Neural cell (in vitro differentiated cells): ENCODE measurements around the gene DCAF7. TPM values are rescaled to one million over a fixed set of nuclear protein-coding genes. Genes with fewer than 3 reads are reported as not detected.

Source experiments
- H2AFZ ChIP-seq: fragments of 200-600, 300-800 bp; sonication (generic), shearing (Covaris generic); 2 replicates; pipeline ENCODE4 v1.6.0; 2014; ENCODE audit warnings: low read depth, mild to moderate bottlenecking, antibody characterized with exemption, low read length, moderate library complexity
- H3F3A ChIP-seq: fragments of 200-600 bp; shearing (Covaris generic); 2 replicates; pipeline ENCODE4 v1.6.1; 2016; ENCODE audit warnings: mild to moderate bottlenecking, moderate library complexity, mixed read lengths, antibody characterized with exemption, low read length; ENCODE audit not compliant: insufficient read depth, poor library complexity, severe bottlenecking
- H3K27ac ChIP-seq: fragments of 200-600, 300-800 bp; sonication (generic), shearing (Covaris generic); 2 replicates; pipeline ENCODE4 v1.5.1; 2014; ENCODE audit warnings: mild to moderate bottlenecking, low read length, moderate library complexity
- H3K27me3 ChIP-seq: fragments of 300-800, 200-600 bp; sonication (generic), shearing (Covaris generic); 2 replicates; pipeline ENCODE4 v1.6.0; 2014; ENCODE audit warnings: mild to moderate bottlenecking, low read depth, low read length, moderate library complexity; ENCODE audit not compliant: insufficient read depth
- H3K36me3 ChIP-seq: fragments of 300-800, 200-600 bp; sonication (generic), shearing (Covaris generic); 2 replicates; pipeline ENCODE4 v1.5.1; 2014; ENCODE audit warnings: mild to moderate bottlenecking, antibody characterized with exemption, low read length, moderate library complexity; ENCODE audit not compliant: insufficient read depth
- H3K4me2 ChIP-seq: fragments of 300-800, 200-600 bp; sonication (generic), shearing (Covaris generic); 2 replicates; pipeline ENCODE4 v1.6.0; 2014; ENCODE audit warnings: mild to moderate bottlenecking, low read length
- H3K4me3 ChIP-seq: fragments of 300-800, 200-600 bp; sonication (generic), shearing (Covaris generic); 2 replicates; pipeline ENCODE4 v1.5.1; 2014; ENCODE audit warnings: mild to moderate bottlenecking, low read length, moderate library complexity
- H3K79me2 ChIP-seq: fragments of 200-600 bp; shearing (Covaris generic); replicated peaks from 2 replicates; pipeline ENCODE4 v1.6.0; 2014; ENCODE audit warnings: mild to moderate bottlenecking, low read length, moderate library complexity; ENCODE audit not compliant: insufficient read depth
- H3K9ac ChIP-seq: fragments of 300-800, 200-600 bp; sonication (generic), shearing (Covaris generic); 2 replicates; pipeline ENCODE4 v1.6.1; 2016; ENCODE audit warnings: mild to moderate bottlenecking, low read length, mixed read lengths
- H3K9me2 ChIP-seq: fragments of 200-600 bp; shearing (Covaris generic); 2 replicates; pipeline ENCODE4 v1.6.1; 2016; ENCODE audit warnings: mild to moderate bottlenecking, low read length, mixed read lengths; ENCODE audit not compliant: insufficient read depth
- H3K9me3 ChIP-seq: fragments of 200-600, 300-800 bp; sonication (generic), shearing (Covaris generic); 2 replicates; pipeline ENCODE4 v1.6.1; 2016; ENCODE audit warnings: mild to moderate bottlenecking, mixed run types, low read length, moderate library complexity, mixed read lengths
- H4K20me1 ChIP-seq: fragments of 200-600 bp; shearing (Covaris generic); 2 replicates; pipeline ENCODE4 v1.6.1; 2016; ENCODE audit warnings: mild to moderate bottlenecking, mixed run types; ENCODE audit not compliant: insufficient read depth
- EP300 ChIP-seq: fragments of 450-650 bp; conservative IDR thresholded peaks from 2 replicates; pipeline ENCODE4 v1.6.1; 2014; ENCODE audit warnings: antibody characterized with exemption, mild to moderate bottlenecking, moderate library complexity; ENCODE audit not compliant: poor library complexity, severe bottlenecking
- EZH2 ChIP-seq: fragments of 200-600, 300-800 bp; shearing (Covaris generic), sonication (generic); IDR thresholded peaks from 2 replicates; pipeline ENCODE4 v1.6.1; 2014; ENCODE audit warnings: antibody characterized with exemption, low read length, borderline replicate concordance, mild to moderate bottlenecking; ENCODE audit not compliant: insufficient read depth, poor library complexity, severe bottlenecking
- MXI1 ChIP-seq: fragments of 450-650 bp; conservative IDR thresholded peaks from 2 replicates; pipeline ENCODE4 v1.6.1; 2014; ENCODE audit warnings: antibody characterized with exemption, mild to moderate bottlenecking; ENCODE audit not compliant: poor library complexity, severe bottlenecking
- POLR2AphosphoS5 ChIP-seq: IDR thresholded peaks from 2 replicates; pipeline ENCODE4 v1.6.1; 2012
- RAD21 ChIP-seq: fragments of 450-650 bp; conservative IDR thresholded peaks from 2 replicates; pipeline ENCODE4 v1.6.1; 2014; ENCODE audit warnings: antibody characterized with exemption, mild to moderate bottlenecking, moderate library complexity
- SMC3 ChIP-seq: fragments of 450-650 bp; conservative IDR thresholded peaks from 2 replicates; pipeline ENCODE4 v1.6.1; 2014; ENCODE audit warnings: antibody characterized with exemption, mild to moderate bottlenecking, moderate library complexity; ENCODE audit not compliant: poor library complexity
- TAF1 ChIP-seq: IDR thresholded peaks from 2 replicates; pipeline ENCODE4 v1.6.1; 2012; ENCODE audit warnings: low read depth
- polyA plus RNA-seq: library from polyadenylated mRNA; depleted of rRNA; stranded (reverse); fragments of >200 nt; gene quantifications from 2 replicates; pipeline ENCODE4 v1.2.3, GENCODE V29; 2014
- TF ChIP-seq, protein P1 (sequence below): IDR thresholded peaks from 2 replicates; pipeline ENCODE4 v1.6.1; 2012; ENCODE audit warnings: borderline replicate concordance
- TF ChIP-seq, protein P2 (sequence below): fragments of 450-650 bp; IDR thresholded peaks from 2 replicates; pipeline ENCODE4 v1.5.1; 2014; ENCODE audit warnings: antibody characterized with exemption, mild to moderate bottlenecking, moderate library complexity; ENCODE audit not compliant: poor library complexity, severe bottlenecking

Gene DCAF7
- polyA plus RNA-seq, 1 donor from 2014 or later = 35.3 TPM

DNA sequence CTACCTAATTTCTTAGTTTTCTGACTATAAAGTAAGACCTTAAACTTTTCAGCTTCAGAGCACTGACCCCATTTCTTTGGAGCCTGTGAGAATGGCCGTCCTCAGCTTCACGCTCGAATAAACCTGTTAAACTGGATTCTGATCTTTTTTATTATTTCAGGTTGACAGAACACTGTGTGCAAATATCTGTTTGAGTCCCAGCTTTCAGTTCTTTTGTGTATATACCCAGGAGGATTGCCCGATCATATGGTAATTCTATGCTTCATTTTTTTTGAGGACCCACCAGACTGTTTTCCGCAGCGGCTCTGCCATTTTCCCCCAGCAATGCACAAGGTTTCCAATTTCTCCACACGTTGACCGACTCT lies 47.0 kb upstream of the DCAF7 start:
- Histone ChIP-seq H3K27me3 (peaks cover 3% of the 10 kb centered on the region), H3K9me3 (no peaks in the 10 kb centered on the region), H3K9me2 (no peaks in the 10 kb centered on the region), H4K20me1 (no peaks in the 10 kb centered on the region), H3K27ac (no peak overlapping the region), H3K9ac (no peak overlapping the region), H3F3A (no peaks in the 10 kb centered on the region), H3K36me3 (no peaks in the 10 kb centered on the region), H2AFZ (no peak overlapping the region), H3K79me2 (no peaks in the 10 kb centered on the region), H3K4me3 (no peak overlapping the region), H3K4me2 (no peak overlapping the region)
- TF ChIP-seq MXI1 (no peak), SMC3 (no peak), RAD21 (no peak), TAF1 (no peak), POLR2AphosphoS5 (no peak), EP300 (no peak), EZH2 (no peak)
- TF ChIP-seq, protein P1, sequence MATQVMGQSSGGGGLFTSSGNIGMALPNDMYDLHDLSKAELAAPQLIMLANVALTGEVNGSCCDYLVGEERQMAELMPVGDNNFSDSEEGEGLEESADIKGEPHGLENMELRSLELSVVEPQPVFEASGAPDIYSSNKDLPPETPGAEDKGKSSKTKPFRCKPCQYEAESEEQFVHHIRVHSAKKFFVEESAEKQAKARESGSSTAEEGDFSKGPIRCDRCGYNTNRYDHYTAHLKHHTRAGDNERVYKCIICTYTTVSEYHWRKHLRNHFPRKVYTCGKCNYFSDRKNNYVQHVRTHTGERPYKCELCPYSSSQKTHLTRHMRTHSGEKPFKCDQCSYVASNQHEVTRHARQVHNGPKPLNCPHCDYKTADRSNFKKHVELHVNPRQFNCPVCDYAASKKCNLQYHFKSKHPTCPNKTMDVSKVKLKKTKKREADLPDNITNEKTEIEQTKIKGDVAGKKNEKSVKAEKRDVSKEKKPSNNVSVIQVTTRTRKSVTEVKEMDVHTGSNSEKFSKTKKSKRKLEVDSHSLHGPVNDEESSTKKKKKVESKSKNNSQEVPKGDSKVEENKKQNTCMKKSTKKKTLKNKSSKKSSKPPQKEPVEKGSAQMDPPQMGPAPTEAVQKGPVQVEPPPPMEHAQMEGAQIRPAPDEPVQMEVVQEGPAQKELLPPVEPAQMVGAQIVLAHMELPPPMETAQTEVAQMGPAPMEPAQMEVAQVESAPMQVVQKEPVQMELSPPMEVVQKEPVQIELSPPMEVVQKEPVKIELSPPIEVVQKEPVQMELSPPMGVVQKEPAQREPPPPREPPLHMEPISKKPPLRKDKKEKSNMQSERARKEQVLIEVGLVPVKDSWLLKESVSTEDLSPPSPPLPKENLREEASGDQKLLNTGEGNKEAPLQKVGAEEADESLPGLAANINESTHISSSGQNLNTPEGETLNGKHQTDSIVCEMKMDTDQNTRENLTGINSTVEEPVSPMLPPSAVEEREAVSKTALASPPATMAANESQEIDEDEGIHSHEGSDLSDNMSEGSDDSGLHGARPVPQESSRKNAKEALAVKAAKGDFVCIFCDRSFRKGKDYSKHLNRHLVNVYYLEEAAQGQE = no peak
- TF ChIP-seq, protein P2, sequence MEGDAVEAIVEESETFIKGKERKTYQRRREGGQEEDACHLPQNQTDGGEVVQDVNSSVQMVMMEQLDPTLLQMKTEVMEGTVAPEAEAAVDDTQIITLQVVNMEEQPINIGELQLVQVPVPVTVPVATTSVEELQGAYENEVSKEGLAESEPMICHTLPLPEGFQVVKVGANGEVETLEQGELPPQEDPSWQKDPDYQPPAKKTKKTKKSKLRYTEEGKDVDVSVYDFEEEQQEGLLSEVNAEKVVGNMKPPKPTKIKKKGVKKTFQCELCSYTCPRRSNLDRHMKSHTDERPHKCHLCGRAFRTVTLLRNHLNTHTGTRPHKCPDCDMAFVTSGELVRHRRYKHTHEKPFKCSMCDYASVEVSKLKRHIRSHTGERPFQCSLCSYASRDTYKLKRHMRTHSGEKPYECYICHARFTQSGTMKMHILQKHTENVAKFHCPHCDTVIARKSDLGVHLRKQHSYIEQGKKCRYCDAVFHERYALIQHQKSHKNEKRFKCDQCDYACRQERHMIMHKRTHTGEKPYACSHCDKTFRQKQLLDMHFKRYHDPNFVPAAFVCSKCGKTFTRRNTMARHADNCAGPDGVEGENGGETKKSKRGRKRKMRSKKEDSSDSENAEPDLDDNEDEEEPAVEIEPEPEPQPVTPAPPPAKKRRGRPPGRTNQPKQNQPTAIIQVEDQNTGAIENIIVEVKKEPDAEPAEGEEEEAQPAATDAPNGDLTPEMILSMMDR = no peak

DNA sequence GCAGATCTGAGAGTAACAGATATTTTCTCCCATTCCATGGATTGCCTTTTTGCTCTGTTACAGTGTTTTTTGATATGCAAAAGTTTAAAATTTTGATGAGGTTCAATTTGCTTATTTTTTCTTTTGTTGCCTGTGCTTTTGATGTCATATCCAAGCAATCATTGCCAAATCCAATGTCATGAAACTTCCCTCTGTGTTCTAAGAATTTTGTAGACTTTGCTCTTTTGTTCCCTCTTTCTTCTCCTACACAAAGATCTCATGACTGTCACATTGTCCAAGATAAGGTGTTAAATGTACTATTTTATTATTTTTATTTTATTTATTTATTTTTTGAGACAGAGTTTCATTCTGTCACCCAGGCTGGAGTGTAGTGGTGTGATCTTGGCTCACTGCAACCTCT lies 46.0 kb upstream of the DCAF7 start:
- TF ChIP-seq, protein P2 = no peak
- TF ChIP-seq RAD21 = no peak
- no peak for TF ChIP-seq EP300
- no peak for TF ChIP-seq EZH2
- TF ChIP-seq, protein P1 = no peak
- no peak for TF ChIP-seq SMC3
- TF ChIP-seq POLR2AphosphoS5 = no peak
- no peak for TF ChIP-seq MXI1
- TF ChIP-seq TAF1 = no peak

More for the DNA sequence above, 46.0 kb upstream of the DCAF7 start:
- no peaks in the 10 kb centered on the region for H3K9me3 ChIP-seq
- no peaks in the 10 kb centered on the region for H4K20me1 ChIP-seq
- H2AFZ ChIP-seq = no peak overlapping the region
- no peaks in the 10 kb centered on the region for H3K36me3 ChIP-seq
- H3K9ac ChIP-seq = no peak overlapping the region
- no peak overlapping the region for H3K4me3 ChIP-seq
- no peaks in the 10 kb centered on the region for H3K79me2 ChIP-seq
- no peaks in the 10 kb centered on the region for H3F3A ChIP-seq
- no peaks in the 10 kb centered on the region for H3K9me2 ChIP-seq
- H3K27ac ChIP-seq = no peak overlapping the region
- no peak overlapping the region for H3K4me2 ChIP-seq
- peaks cover 3% of the 10 kb centered on the region for H3K27me3 ChIP-seq
